GM12878 (cell line): Measurements from ENCODE around the gene WDR64. TPM values are rescaled to one million over a fixed set of nuclear protein-coding genes. Genes with fewer than 3 reads are reported as not detected.

Source experiments
- ATAC-seq: fragments of 200-7000 bp; cut with Tn5 transposase; 3 replicates; pipeline ENCODE4 v1.9.1; 2020; ENCODE audit warnings: mild to moderate bottlenecking, moderate library complexity
- BruUV-seq: library from RNA; stranded (reverse); fragments of 400-500 nt; replicated peaks from 2 replicates; lab custom pipeline; 2021; lab: Mats Ljungman, UMichigan
- CTCF ChIA-PET: fragments of 300-600 bp; sonication (Branson Sonifier 250); formaldehyde crosslinking; extraction: SDS; loops from one replicate; lab custom pipeline; 2021; ENCODE audit warnings: inconsistent platforms; lab: Yijun Ruan, JAX
- POLR2A ChIA-PET: fragments of 350-600 bp; formaldehyde crosslinking; extraction: SDS; loops from one replicate; lab custom pipeline; 2021; ENCODE audit warnings: inconsistent platforms; lab: Charles Lee
- RAD21 ChIA-PET: fragments of 300-600 bp; sonication (Branson Sonifier 250); formaldehyde crosslinking; loops from one replicate; lab custom pipeline; 2023; ENCODE audit warnings: antibody characterized with exemption; ENCODE audit not compliant: unreplicated experiment; lab: Charles Lee
- SMC1A ChIA-PET: fragments of 300-600 bp; sonication (Branson Sonifier 250); formaldehyde crosslinking; loops from one replicate; lab custom pipeline; 2023; ENCODE audit not compliant: unreplicated experiment, uncharacterized antibody; lab: Charles Lee
- DNase-seq: peaks from one replicate; pipeline ENCODE4 v3.0.0-alpha.2; 2011; ENCODE audit warnings: low read depth, low spot score
- FAIRE-seq: peaks from 3 replicates; lab custom pipeline; 2011; peaks lifted over from hg19 to GRCh38; lab: Jason Lieb, UNC
- H2AFZ ChIP-seq: 2 replicates; pipeline ENCODE4 v1.6.0; 2011; ENCODE audit warnings: low read depth, low read length, control low read depth; ENCODE audit not compliant: control insufficient read depth
- H3K27ac ChIP-seq: 2 replicates; pipeline ENCODE4 v1.5.1; 2011; ENCODE audit warnings: control low read depth; ENCODE audit not compliant: control insufficient read depth, insufficient read depth
- H3K27me3 ChIP-seq, 2 experiments: replicated peaks in 1 of 2; 2 replicates each; pipeline versions ENCODE4 v1.6.0 to v1.6.1; 2011; ENCODE audit warnings: low read length in 1 of 2; ENCODE audit not compliant: control insufficient read depth in 2 of 2, insufficient read depth in 2 of 2
- H3K36me3 ChIP-seq, 2 experiments: 2 replicates each; pipeline ENCODE4 v1.5.1; 2011; ENCODE audit warnings: low read length in 1 of 2; ENCODE audit not compliant: control insufficient read depth in 2 of 2, insufficient read depth in 2 of 2
- H3K4me1 ChIP-seq: 2 replicates; pipeline ENCODE4 v1.6.1; 2011; ENCODE audit warnings: mild to moderate bottlenecking, low read length, moderate library complexity, mixed read lengths; ENCODE audit not compliant: control insufficient read depth, insufficient read depth
- H3K4me2 ChIP-seq: 2 replicates; pipeline ENCODE4 v1.6.0; 2011; ENCODE audit warnings: control low read depth; ENCODE audit not compliant: control insufficient read depth, insufficient read depth
- H3K4me3 ChIP-seq: fragments of 200-600 bp; sonication (generic); 2 replicates; pipeline ENCODE4 v1.5.1; 2016
- H3K79me2 ChIP-seq: 2 replicates; pipeline ENCODE4 v1.6.0; 2011; ENCODE audit warnings: low read length; ENCODE audit not compliant: control insufficient read depth, insufficient read depth
- H3K9ac ChIP-seq: 2 replicates; pipeline ENCODE4 v1.8.0; 2011; ENCODE audit warnings: low read length, control low read depth, mixed read lengths; ENCODE audit not compliant: control insufficient read depth, insufficient read depth
- H3K9me3 ChIP-seq: replicated peaks from 3 replicates; pipeline ENCODE4 v1.5.1; 2011; ENCODE audit warnings: mild to moderate bottlenecking, low read length; ENCODE audit not compliant: control insufficient read depth, insufficient read depth
- H4K20me1 ChIP-seq: 2 replicates; pipeline ENCODE4 v1.6.0; 2011; ENCODE audit not compliant: control insufficient read depth, insufficient read depth
- ATF7 ChIP-seq: fragments of 450-650 bp; IDR thresholded peaks from 2 replicates; pipeline ENCODE4 v1.6.1; 2016; ENCODE audit warnings: low read depth, mild to moderate bottlenecking
- GATAD2B ChIP-seq: fragments of 450-650 bp; conservative IDR thresholded peaks from 2 replicates; pipeline ENCODE4 v1.6.1; 2017; ENCODE audit warnings: low read depth, mild to moderate bottlenecking, moderate library complexity
- IKZF2 ChIP-seq, 2 experiments: fragments of 450-650 bp; IDR thresholded peaks; 2 replicates each; pipeline ENCODE4 v1.6.1; 2017; ENCODE audit warnings: mild to moderate bottlenecking in 2 of 2, moderate library complexity in 2 of 2
- LARP7 ChIP-seq: fragments of 450-650 bp; IDR thresholded peaks from 2 replicates; pipeline ENCODE4 v1.6.1; 2017; ENCODE audit warnings: mild to moderate bottlenecking
- MTA3 ChIP-seq: IDR thresholded peaks from 2 replicates; pipeline ENCODE4 v1.6.1; 2012; ENCODE audit warnings: low read length, inconsistent platforms, borderline replicate concordance
- NFYA ChIP-seq: IDR thresholded peaks from 2 replicates; pipeline ENCODE4 v1.6.1; 2011; ENCODE audit warnings: low read depth, mild to moderate bottlenecking, low read length, improper control_type of control experiment, borderline replicate concordance
- NFYB ChIP-seq: IDR thresholded peaks from 2 replicates; pipeline ENCODE4 v1.6.1; 2011; ENCODE audit warnings: low read depth, mild to moderate bottlenecking, low read length, improper control_type of control experiment, moderate library complexity; ENCODE audit not compliant: insufficient read depth
- NR2C1 ChIP-seq: fragments of 450-650 bp; IDR thresholded peaks from 2 replicates; pipeline ENCODE4 v1.6.1; 2017; ENCODE audit warnings: antibody characterized with exemption, mild to moderate bottlenecking, moderate library complexity
- POLR2AphosphoS5 ChIP-seq: IDR thresholded peaks from 2 replicates; pipeline ENCODE4 v1.6.1; 2011; ENCODE audit warnings: mild to moderate bottlenecking, low read length, inconsistent platforms
- SMAD1 ChIP-seq: fragments of 450-650 bp; IDR thresholded peaks from 2 replicates; pipeline ENCODE4 v1.6.1; 2018; ENCODE audit warnings: mild to moderate bottlenecking, low read depth; ENCODE audit not compliant: partially characterized antibody
- SREBF2 ChIP-seq: IDR thresholded peaks from 2 replicates; pipeline ENCODE4 v1.6.1; 2012; ENCODE audit warnings: mild to moderate bottlenecking, low read length
- TCF3 ChIP-seq: IDR thresholded peaks from 2 replicates; pipeline ENCODE4 v1.6.1; 2012; ENCODE audit warnings: low read depth, mild to moderate bottlenecking, low read length, borderline replicate concordance; ENCODE audit not compliant: insufficient read depth
- TCF7 ChIP-seq: IDR thresholded peaks from 2 replicates; pipeline ENCODE4 v1.6.1; 2014; ENCODE audit warnings: antibody characterized with exemption, borderline replicate concordance
- WRNIP1 ChIP-seq: IDR thresholded peaks from 2 replicates; pipeline ENCODE4 v1.6.1; 2011; ENCODE audit warnings: low read depth, low read length, improper control_type of control experiment, borderline replicate concordance
- YY1 ChIP-seq: IDR thresholded peaks from 2 replicates; pipeline ENCODE4 v1.6.1; 2011; ENCODE audit warnings: low read depth, mild to moderate bottlenecking, low read length
- WGBS: methylation state at CpG from one replicate; pipeline ENCODE4 v1.1.6; 2016; ENCODE audit warnings: low lambda C conversion rate; ENCODE audit not compliant: insufficient replicate concordance, insufficient coverage; ENCODE audit errors: missing lambda C conversion rate; 5-methylcytosine and 5-hydroxymethylcytosine counted together
- in situ Hi-C: fragments of 300-500 bp; cut with MboI; formaldehyde crosslinking; loops from 9 replicates; pipeline ENCODE4 v1.14.3; 2018; ENCODE audit warnings: mixed read lengths
- intact Hi-C: fragments of 100-400 bp; cut with micrococcal nuclease; formaldehyde crosslinking; loops from one replicate; pipeline ENCODE4 v1.14.2; 2022; ENCODE audit not compliant: unreplicated experiment
- polyA plus RNA-seq, 11 experiments: library from polyadenylated mRNA; depleted of rRNA in 4 of 11; unstranded in 6 of 11; stranded (reverse) in 5 of 11; fragments of >200 nt; fragmentation: Nextera tagmentation in 4 of 11; fragmentation: Illumina TruSeq in 1 of 11; extraction: Ambion mirVana in 4 of 11; extraction: Trizol in 1 of 11; gene quantifications; 1 replicate in 1 of 11; 2 replicates in 10 of 11; pipeline versions ENCODE4 v1.2.1 to v1.2.3, GENCODE V29; 2011 to 2016; ENCODE audit warnings: inconsistent platforms in 2 of 11, missing spikeins in 2 of 11, low read depth in 1 of 11
- total RNA-seq, 4 experiments: library from RNA; depleted of rRNA in 3 of 4; stranded (reverse); fragments of >200 nt in 3 of 4; fragmentation: Illumina TruSeq in 1 of 4; extraction: Trizol in 1 of 4; gene quantifications; 2 replicates each; pipeline versions ENCODE4 v1.2.1 to v1.2.3, GENCODE V29; 2013 to 2021
- TF ChIP-seq, protein P1 (sequence below): fragments of 450-650 bp; formaldehyde crosslinking; IDR thresholded peaks from 2 replicates; pipeline ENCODE4 v1.4.0; 2022; ENCODE audit warnings: mild to moderate bottlenecking, moderate library complexity

Gene WDR64
- total and polyA plus RNA-seq, 10 of the 15 experiments (the other 5 are each of a cell fraction or from before 2014, with no cell fraction given), result 0.01 TPM; not detected in 9

DNA sequence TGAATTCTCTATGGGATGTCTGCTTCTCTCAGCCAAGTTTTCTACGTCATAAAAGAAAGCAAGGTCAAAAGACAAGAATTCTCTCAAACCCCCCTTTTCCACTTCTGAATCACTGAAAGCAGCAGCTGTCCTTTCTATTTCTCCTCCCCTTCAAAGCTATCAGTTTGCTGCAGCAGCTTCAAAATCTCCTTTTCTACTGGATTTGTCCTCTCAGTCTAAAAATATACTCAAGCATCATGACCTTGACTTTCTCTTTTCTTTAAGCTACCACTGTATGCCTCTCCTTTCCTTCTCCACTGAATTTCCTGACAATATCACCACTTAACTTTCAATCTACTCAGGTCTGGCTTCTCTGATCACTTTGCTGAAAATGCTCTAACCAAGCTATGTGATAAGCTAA is 1.9 kb downstream of the WDR64 start:
- Histone ChIP-seq H3K9ac (no peak overlapping the region), H3K79me2 (no peaks in the 10 kb centered on the region), H3K4me1 (no peaks in the 10 kb centered on the region), H3K4me3 (no peak overlapping the region), H3K4me2 (no peak overlapping the region), H3K27me3 (no peaks in the 10 kb centered on the region; a peak in 1 of 4 replicates), H3K27ac (no peak overlapping the region), H2AFZ (no peak overlapping the region), H3K9me3 (no peaks in the 10 kb centered on the region), H3K36me3 (no peaks in the 10 kb centered on the region), H4K20me1 (no peaks in the 10 kb centered on the region)
- ChIA-PET RAD21 (no interaction called here), CTCF (interaction anchor here (0.9 kb wide), 1 partner anchor 43 kb away, joined by 4 read pairs; no protein-coding TSS in a partner anchor), POLR2A (no interaction called here), SMC1A (no interaction called here)
- intact Hi-C loops, result no loop called here
- DNase-seq, result no peak
- ATAC-seq, result no peak
- BruUV-seq, result no TSS peak
- WGBS, result 4% methylated on average over 1 of the region's 1 CpG
- in situ Hi-C loops, result no loop called here
- TF ChIP-seq NFYA (no peak), NFYB (no peak), NR2C1 (no peak), GATAD2B (no peak), WRNIP1 (no peak), ATF7 (no peak), IKZF2 (IDR thresholded peaks at IDR 0.05) (no peak), TCF3 (no peak), LARP7 (no peak), YY1 (no peak), TCF7 (no peak), SREBF2 (no peak), MTA3 (no peak), SMAD1 (no peak), POLR2AphosphoS5 (no peak)
- TF ChIP-seq, protein P1, sequence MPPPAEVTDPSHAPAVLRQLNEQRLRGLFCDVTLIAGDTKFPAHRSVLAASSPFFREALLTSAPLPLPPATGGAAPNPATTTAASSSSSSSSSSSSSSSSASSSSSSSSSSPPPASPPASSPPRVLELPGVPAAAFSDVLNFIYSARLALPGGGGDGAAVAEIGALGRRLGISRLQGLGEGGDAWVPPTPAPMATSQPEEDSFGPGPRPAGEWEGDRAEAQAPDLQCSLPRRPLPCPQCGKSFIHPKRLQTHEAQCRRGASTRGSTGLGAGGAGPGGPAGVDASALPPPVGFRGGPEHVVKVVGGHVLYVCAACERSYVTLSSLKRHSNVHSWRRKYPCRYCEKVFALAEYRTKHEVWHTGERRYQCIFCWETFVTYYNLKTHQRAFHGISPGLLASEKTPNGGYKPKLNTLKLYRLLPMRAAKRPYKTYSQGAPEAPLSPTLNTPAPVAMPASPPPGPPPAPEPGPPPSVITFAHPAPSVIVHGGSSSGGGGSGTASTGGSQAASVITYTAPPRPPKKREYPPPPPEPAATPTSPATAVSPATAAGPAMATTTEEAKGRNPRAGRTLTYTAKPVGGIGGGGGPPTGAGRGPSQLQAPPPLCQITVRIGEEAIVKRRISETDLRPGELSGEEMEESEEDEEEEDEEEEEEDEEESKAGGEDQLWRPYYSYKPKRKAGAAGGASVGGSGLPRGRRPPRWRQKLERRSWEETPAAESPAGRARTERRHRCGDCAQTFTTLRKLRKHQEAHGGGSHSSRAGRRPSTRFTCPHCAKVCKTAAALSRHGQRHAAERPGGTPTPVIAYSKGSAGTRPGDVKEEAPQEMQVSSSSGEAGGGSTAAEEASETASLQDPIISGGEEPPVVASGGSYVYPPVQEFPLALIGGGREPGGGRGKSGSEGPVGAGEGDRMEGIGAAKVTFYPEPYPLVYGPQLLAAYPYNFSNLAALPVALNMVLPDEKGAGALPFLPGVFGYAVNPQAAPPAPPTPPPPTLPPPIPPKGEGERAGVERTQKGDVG (CRISPR knock-in tag), result no peak
- no peak for FAIRE-seq
